OCI-LY3 (cell line): ENCODE results near the gene ARMC12.

Source experiments
- H2AFZ ChIP-seq: fragments of 200-600, 300-600 bp; shearing (Covaris generic); 2 replicates; pipeline ENCODE4 v1.6.0; 2014; ENCODE audit warnings: antibody characterized with exemption, low read depth, low read length
- H3K27ac ChIP-seq: fragments of 200-600, 300-600 bp; sonication (generic); 2 replicates; pipeline ENCODE4 v1.5.1; 2014; ENCODE audit warnings: mild to moderate bottlenecking, low read length, moderate library complexity, mixed read lengths
- H3K27me3 ChIP-seq: fragments of 200-600, 300-600 bp; sonication (generic); 2 replicates; pipeline ENCODE4 v1.6.1; 2014; ENCODE audit warnings: low read depth, low read length, mixed read lengths
- H3K36me3 ChIP-seq: fragments of 200-600, 300-600 bp; sonication (generic); replicated peaks from 2 replicates; pipeline ENCODE3; 2014; ENCODE audit warnings: low read depth, low read length, mixed read lengths
- H3K4me1 ChIP-seq: fragments of 300-600, 200-600 bp; sonication (generic); 2 replicates; pipeline ENCODE4 v1.6.1; 2014; ENCODE audit warnings: low read length, mixed read lengths
- H3K4me2 ChIP-seq: fragments of 200-600, 300-600 bp; sonication (generic); 2 replicates; pipeline ENCODE4 v1.6.1; 2014; ENCODE audit warnings: low read length, mixed read lengths
- H3K4me3 ChIP-seq: fragments of 300-600, 200-600 bp; sonication (generic); 2 replicates; pipeline ENCODE4 v1.5.1; 2014; ENCODE audit warnings: antibody characterized with exemption, mild to moderate bottlenecking, low read length, moderate library complexity
- H3K79me2 ChIP-seq: fragments of 300-600, 200-600 bp; shearing (Covaris generic); 2 replicates; pipeline ENCODE4 v1.6.1; 2014; ENCODE audit warnings: mild to moderate bottlenecking, low read length, mixed read lengths
- H3K9ac ChIP-seq: fragments of 300-600, 200-600 bp; shearing (Covaris generic); 2 replicates; pipeline ENCODE4 v1.6.0; 2014; ENCODE audit warnings: mild to moderate bottlenecking, low read length, moderate library complexity
- H3K9me3 ChIP-seq: fragments of 200-600, 300-600 bp; shearing (Covaris generic); 2 replicates; pipeline ENCODE4 v1.6.1; 2014; ENCODE audit warnings: low read length, mixed read lengths; ENCODE audit not compliant: insufficient read depth
- H4K20me1 ChIP-seq: fragments of 200-600, 300-600 bp; sonication (generic); 2 replicates; pipeline ENCODE4 v1.6.1; 2016; ENCODE audit warnings: low read length, mixed read lengths; ENCODE audit not compliant: insufficient read depth
- EZH2phosphoT487 ChIP-seq: fragments of 200-600 bp; shearing (Covaris generic); IDR thresholded peaks from 2 replicates; pipeline ENCODE4 v1.6.1; 2018; ENCODE audit warnings: antibody characterized with exemption, mixed run types, low read depth
- TF ChIP-seq, protein P1 (sequence below): fragments of 200-600, 300-600 bp; sonication (generic); IDR thresholded peaks from 2 replicates; pipeline ENCODE4 v1.5.1; 2014; ENCODE audit warnings: antibody characterized with exemption, low read length, low read depth

The ARMC12 gene

DNA sequence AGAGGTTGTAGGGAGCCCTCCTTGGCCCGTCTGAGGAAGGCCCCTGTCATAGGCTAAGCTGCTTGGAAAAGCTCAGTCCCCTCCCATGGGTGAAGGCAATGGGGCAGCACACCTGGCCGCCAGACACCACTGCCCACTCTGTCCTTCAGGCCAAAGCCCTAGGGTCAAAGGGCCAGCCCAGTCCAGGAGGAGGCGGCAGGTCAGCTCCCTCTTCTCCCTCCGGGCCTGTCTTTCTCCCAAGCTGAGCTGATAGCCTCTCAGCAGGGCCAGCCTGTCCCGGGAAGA is 34.5 kb downstream of the ARMC12 start:
- Histone ChIP-seq H3K9ac (peak overlapping the region; percentile 47; the same call in 1 of the 2 replicates), H3K36me3 (no peaks in the 10 kb centered on the region), H4K20me1 (no peaks in the 10 kb centered on the region), H3K79me2 (no peaks in the 10 kb centered on the region), H3K4me1 (peaks cover 32% of the 10 kb centered on the region), H3K9me3 (no peaks in the 10 kb centered on the region), H3K27me3 (no peaks in the 10 kb centered on the region), H2AFZ (peak overlapping the region; percentile 63; the same call in 1 of the 2 replicates), H3K4me3 (peak overlapping the region; percentile 64), H3K27ac (peak overlapping the region; percentile 74), H3K4me2 (peak overlapping the region; percentile 74)
- TF ChIP-seq, protein P1, sequence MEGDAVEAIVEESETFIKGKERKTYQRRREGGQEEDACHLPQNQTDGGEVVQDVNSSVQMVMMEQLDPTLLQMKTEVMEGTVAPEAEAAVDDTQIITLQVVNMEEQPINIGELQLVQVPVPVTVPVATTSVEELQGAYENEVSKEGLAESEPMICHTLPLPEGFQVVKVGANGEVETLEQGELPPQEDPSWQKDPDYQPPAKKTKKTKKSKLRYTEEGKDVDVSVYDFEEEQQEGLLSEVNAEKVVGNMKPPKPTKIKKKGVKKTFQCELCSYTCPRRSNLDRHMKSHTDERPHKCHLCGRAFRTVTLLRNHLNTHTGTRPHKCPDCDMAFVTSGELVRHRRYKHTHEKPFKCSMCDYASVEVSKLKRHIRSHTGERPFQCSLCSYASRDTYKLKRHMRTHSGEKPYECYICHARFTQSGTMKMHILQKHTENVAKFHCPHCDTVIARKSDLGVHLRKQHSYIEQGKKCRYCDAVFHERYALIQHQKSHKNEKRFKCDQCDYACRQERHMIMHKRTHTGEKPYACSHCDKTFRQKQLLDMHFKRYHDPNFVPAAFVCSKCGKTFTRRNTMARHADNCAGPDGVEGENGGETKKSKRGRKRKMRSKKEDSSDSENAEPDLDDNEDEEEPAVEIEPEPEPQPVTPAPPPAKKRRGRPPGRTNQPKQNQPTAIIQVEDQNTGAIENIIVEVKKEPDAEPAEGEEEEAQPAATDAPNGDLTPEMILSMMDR: no peak
- no peak for TF ChIP-seq EZH2phosphoT487

GRCh38 chr6:35774116-35774794 is 37.4 kb downstream of the ARMC12 start:
- TF ChIP-seq, protein P1: no peak
- no peak for TF ChIP-seq EZH2phosphoT487
- Histone ChIP-seq H3K9ac (no peak overlapping the region), H3K4me3 (no peak overlapping the region), H3K4me1 (peaks cover 32% of the 10 kb centered on the region), H3K9me3 (no peaks in the 10 kb centered on the region), H4K20me1 (no peaks in the 10 kb centered on the region), H3K79me2 (no peaks in the 10 kb centered on the region), H3K27me3 (no peaks in the 10 kb centered on the region), H2AFZ (no peak overlapping the region), H3K4me2 (no peak overlapping the region), H3K36me3 (no peaks in the 10 kb centered on the region), H3K27ac (no peak overlapping the region)

DNA sequence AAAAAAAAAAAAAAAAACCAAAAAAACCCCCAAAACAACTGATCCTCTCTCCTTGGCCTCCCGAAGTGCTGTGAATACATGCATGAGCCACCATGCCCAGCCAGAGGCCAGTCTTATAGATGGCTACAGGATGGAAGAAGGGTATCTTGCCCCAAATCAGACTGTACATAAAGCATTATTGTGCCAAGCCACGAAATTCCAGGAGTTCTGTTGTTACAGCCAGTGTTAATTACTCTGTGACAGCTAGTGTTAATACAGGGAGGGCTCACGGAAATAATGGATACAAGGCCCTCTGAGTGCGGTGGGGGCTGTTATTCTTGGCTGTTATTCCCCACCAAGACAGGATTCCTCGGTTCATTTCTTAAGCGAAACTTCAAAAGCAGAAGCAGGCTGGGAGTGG is 38.2 kb downstream of the ARMC12 start:
- Histone ChIP-seq H3K79me2 (no peaks in the 10 kb centered on the region), H2AFZ (no peak overlapping the region), H3K9me3 (no peaks in the 10 kb centered on the region), H3K27me3 (no peaks in the 10 kb centered on the region), H3K36me3 (no peaks in the 10 kb centered on the region), H3K27ac (no peak overlapping the region), H3K9ac (no peak overlapping the region), H4K20me1 (no peaks in the 10 kb centered on the region), H3K4me2 (no peak overlapping the region), H3K4me3 (no peak overlapping the region), H3K4me1 (peaks cover 28% of the 10 kb centered on the region)
- no peak for TF ChIP-seq EZH2phosphoT487
- TF ChIP-seq, protein P1: no peak

DNA sequence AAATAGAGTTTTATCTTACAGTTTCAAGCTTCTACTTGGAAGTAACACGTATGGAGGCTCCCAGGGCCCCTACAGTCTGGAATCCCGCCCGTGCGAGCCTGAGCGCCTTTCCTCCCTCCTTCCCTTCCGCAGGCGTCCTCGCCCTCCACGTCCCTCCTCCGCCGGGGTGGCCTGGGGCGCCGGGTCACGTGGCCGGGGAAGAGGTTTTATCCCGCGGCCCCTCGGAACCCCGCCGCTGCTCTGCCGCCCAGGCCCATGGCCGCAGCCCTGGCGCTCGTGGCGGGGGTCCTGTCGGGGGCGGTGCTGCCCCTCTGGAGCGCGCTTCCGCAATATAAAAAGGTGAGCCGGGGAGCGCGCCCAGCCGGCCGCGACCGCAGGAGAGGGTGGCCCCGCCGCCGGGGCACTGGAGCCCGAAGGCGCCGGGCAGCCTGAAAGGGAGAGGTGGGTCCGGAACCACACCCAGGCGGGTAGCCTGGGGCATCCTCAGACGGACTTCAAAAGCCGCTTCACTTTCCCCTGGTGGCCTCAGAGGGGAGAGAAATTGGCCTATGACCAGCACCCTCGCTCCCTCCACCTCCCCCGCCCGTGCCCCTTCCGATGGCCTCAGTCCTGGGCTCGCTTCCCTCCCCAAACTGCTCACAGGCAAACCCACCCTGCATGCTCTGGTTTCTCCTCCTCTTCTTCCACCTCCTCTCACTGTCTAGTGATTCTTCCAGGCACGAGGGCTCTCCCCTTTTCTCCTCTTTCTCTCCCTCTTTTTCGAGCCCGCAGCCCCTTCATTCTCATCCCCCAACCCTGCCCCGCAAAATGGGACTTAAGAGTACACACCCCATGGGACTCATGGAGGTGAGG is 39.8 kb downstream of the ARMC12 start, which contains the start of gene CLPSL2:
Gene CLPSL2 (plus strand): TSS at position 235 of the 852 bp plus-strand sequence. CDS start 21 bp downstream, at position 256.
- Histone ChIP-seq H2AFZ (peak within 1 kb of the TSS; percentile 35; the same call in 1 of the 2 replicates), H3K79me2 (no peaks in the 10 kb centered on the region), H3K4me2 (peak within 1 kb of the TSS; percentile 72), H3K4me1 (peaks cover 13% of the 10 kb centered on the region), H3K27ac (no peak within 1 kb of the TSS), H4K20me1 (no peaks in the 10 kb centered on the region), H3K36me3 (no peaks in the 10 kb centered on the region), H3K9me3 (no peaks in the 10 kb centered on the region), H3K4me3 (peak within 1 kb of the TSS; percentile 77), H3K9ac (peak within 1 kb of the TSS; percentile 48; the same call in 1 of the 2 replicates), H3K27me3 (no peaks in the 10 kb centered on the region)
- no peak for TF ChIP-seq EZH2phosphoT487
- TF ChIP-seq, protein P1: no peak
